Right ventricle myocardium superior (tissue), 1 donor: ENCODE measurements around the gene ANO2. TPM values are rescaled to one million over a fixed set of nuclear protein-coding genes. Genes with fewer than 3 reads are reported as not detected.
A peak's percentile ranks its signal among the peaks of the same experiment; 100 is the strongest.

ENCODE experiments used
- ATAC-seq: fragments of 200-7000 bp; cut with Tn5 transposase; one replicate; pipeline ENCODE4 v1.9.1; 2020; ENCODE audit warnings: mild to moderate bottlenecking; ENCODE audit not compliant: poor library complexity
- DNase-seq: peaks from one replicate; pipeline ENCODE4 v3.0.0-alpha.2; 2020
- intact Hi-C: fragments of 100-400 bp; cut with DNase I; formaldehyde crosslinking; loops from one replicate; pipeline ENCODE4 v1.11.2; 2022
- total RNA-seq: library from RNA; stranded (reverse); fragmentation: NEBNext Ultra II Directional; extraction: Animal tissue kit (Norgen Biotek cat#: 25700); gene quantifications from one replicate; pipeline ENCODE4 v1.2.1, GENCODE V29; 2021
- donor health status: DM: no; HTN: yes; CAD: no; lungs with severe emphysema.

ANO2 gene
- total RNA-seq, 1 donor from 2014 or later: 12.6 TPM

DNA sequence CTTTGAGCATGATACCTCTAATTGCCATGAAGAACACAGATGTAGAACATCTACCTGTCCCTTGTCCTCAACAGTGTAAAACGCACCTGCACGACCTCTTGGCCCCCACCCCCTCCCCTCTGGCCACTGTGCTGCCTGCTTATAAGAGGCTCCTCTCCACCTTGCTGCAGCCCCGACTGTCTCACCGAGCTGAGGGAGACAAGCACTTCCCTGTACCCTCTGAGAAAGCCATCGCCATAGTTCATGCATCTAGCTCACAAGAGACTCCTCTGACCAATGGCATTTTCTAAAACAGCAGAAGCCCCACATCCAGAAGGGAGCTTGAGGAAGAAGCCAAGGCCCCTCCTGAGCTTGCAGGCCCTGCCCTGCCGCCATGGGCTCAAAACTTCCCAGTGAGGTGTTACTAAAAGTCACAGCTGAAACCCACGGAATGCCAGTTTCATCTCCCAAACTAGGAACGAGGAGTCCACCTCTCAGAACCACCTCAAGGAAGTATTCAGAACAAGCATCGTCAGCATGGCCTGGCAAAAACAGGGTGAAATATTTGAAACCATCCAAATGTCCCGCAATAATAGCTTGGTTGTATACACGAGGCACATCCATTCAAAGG lies 21.5 kb upstream of the ANO2 start:
- ATAC-seq (no peak), DNase-seq (no peak)
- intact Hi-C loops: no loop called here

DNA sequence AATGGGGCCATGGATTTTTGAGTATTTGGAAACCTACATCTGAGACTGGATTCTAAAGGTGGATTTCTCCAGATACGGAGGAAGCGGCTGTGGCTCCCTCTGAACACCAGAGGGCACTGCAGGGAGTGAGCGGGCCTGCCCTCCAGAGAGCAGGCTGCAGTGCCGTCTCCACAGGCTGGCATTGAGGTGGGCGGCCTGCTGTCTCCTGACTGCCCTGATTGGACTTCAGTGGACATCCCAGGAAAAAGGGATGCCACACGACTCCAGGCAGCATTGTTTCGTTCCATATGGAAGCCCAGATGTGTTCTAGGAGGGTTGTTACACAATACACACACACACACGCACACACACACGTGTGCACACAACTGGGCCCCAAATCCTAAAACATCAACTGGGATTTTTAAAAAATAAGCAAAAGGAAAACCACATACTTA lies 20.9 kb upstream of the ANO2 start:
- ATAC-seq: peak; percentile 85
- peak; percentile 70 for DNase-seq
- intact Hi-C loops: no loop called here

DNA sequence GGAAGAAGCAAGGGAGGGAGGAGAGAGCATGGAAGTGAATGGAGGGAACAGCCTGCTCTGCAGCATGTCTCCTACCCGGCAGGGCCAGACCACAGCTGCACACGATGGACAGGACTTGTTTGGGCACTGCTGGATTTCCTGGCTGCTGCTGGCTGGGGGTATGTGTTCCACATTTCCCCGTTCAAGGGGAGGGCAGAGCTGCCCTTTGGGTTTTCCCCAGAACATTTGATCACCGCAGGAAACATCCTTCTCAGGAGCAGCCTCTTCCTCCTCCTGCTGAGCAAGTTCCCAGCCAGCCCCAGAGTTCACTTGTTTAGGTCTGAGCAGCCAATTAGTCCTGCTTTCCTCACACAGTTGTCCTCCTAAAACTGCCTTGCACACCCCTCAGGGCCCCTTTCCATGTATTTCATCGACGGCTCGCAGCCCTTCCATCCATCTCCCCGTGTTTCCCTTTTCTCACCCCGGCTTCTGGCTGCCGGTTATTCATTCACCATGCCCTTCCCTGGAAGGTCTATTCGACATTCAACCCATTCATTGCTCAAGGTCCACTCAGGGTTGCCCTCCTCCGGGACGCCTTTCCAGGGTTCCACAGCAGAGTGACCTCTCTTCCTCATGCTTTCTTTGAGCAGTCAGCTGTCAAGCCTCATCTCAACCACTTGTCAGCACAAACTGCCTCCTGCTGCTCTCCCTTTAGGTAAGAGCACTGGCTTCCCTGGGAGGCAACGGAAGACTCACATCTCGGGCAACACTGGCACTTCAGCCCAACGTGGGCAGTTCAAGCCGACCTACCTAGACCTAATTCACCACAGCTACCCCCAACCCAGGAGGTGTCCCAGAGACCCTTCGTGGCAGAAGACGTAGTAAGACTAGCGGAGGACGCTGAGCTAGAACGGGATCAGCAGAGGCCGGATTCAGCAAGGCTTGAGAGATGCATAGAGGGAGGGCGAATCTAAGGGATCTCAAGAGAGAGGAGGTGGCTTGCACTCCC lies 20.1 kb upstream of the ANO2 start:
- intact Hi-C loops: no loop called here
- no peak for ATAC-seq
- no peak for DNase-seq

DNA sequence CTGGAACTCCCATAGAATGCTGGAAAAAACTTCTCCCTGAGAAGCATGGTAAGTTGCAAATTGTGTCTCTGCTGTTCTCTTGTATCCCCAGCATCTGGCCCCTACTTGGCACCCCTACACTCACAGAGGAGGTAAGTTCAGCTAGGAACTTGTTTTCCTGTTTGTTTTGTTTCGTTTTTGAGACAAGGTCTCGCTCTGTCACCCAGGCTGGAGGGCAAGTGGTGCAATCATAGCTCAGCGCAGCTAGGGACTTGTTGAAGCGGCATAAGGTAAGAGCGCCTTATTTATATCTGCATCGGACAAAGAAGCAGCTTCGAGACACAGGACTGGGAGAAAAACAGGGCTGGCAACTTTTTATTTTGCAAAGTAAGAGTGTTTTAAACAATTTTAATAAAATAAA lies 18.5 kb upstream of the ANO2 start:
- DNase-seq: no peak
- intact Hi-C loops: no loop called here
- no peak for ATAC-seq

DNA sequence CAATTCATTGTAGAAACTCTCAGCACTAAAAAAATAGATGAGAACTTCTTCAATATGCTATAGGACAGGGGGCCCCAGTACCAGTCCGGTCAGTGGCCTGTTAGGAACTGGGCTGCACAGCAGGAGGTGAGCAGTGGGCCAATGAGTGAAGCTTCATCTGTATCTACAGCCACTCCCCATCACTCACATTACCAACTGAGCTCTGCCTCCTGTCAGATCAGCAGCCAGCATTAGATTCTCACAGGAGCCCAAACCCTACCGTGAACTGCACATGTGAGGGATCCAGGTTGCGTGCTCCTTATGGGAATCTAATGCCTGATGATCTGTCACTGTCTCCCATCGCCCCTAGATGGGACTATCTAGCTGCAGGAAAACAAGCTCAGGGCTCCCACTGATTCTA lies 15.7 kb upstream of the ANO2 start:
- ATAC-seq (no peak), DNase-seq (no peak)
- intact Hi-C loops: no loop called here

DNA sequence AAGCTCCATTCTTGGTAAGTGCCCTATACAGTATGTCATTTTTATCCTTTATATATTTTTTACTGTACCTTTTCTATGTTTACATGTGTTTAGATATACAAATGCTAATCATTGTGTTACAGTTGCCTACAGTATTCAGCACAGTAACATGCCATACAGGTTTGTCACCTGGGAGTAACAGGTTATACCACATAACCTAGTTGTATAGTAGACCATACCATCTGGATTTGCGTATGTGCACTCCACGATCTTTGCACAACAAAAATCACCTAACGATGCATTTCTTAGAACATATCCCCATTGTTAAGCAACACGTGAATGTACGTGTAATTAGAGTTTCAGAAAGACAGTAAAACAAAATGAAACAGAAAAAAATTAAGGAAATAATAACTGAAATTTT lies 11.9 kb upstream of the ANO2 start:
- ATAC-seq (no peak), DNase-seq (no peak)
- intact Hi-C loops: no loop called here

DNA sequence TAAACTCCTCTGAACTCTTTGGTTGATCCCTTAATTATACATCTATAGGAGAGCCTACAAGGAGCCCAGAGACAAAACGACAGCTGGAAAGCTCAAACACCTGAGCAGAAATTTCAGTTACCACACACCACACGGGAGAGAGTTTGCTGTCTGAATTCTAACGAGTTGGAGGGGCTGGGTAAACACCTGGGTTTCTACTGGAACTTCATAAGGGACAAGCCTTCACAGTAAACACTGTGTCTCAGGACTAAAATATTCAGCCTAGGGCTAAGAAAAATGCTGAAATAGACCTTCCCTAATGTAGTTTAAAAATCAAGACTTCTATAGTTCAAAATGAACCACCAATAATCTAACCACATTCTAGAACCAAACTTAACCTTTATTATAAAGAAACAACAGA lies 9.6 kb upstream of the ANO2 start:
- ATAC-seq (no peak), DNase-seq (no peak)
- intact Hi-C loops: no loop called here

DNA sequence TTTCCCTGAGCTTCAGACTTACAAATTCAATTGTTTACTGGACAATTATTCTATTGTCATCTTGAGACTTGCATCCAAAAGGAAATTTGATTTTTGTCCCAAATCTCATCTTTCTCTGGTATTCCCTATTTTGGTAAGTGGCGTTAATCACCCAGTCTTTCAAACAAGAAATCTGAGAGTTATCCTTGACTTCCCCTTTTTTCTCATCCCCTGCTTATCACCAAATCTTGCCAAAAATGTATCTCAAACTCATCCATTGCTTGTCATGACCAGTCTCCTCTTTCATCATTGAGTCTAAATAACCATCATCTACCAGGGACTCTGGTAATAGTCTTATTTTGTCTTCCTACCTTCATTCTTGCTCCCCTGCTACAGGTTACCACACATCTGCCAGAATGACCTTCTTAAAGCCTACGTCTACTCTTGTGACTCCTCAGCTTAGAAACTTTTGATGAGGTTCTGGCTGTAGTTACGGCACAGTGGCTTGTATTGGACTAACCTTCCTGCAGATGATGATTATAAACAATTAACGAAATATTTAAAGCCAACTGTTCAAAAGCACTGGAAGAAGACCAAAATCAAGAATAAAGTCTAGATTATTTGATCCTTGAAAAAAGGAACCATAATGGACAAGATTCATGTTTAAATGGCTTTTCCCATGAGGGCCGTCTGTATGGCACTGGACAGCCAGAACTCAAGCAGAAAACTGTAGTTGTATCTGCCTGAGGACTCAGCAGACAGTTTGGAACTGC lies 9.0 kb upstream of the ANO2 start:
- intact Hi-C loops: no loop called here
- DNase-seq: no peak
- no peak for ATAC-seq

DNA sequence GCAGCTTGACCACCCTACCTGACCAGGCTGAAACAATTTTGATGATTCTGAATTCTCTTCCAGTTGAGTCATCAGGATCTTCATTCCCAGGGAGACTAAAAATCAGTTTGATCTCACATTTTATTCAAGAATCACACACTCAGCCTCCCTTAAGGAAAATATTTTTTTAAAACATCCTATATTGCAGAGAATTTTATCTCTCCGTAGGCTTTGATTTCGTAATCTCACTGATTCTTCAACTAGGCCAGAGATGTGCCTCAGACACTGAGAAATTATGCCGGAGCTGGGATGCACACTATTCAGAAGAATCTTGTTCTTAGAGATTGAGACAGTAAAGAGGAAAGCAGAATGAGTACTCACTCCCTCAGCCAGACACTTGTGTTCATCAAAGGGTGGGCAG lies 7.0 kb upstream of the ANO2 start:
- DNase-seq: no peak
- ATAC-seq: no peak
- intact Hi-C loops: no loop called here

DNA sequence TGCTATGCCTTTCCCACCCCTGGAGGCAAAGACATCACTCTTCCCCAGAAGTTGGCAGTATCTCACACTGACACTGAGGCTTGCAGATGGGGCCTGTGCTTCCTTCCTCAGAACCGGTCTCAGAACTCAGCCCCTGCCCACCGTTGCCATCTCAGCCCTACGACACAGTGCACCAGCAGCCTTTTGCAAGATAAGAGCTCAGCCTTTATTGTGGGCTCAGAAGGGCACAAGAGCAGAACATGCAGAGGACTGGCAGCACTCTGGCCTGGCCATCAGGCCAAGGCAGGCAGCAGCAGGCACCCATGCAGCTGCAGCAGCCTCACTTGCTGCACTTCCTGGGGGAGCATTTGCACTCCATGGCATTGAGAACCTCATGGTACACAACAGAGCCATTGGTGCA lies 3.6 kb upstream of the ANO2 start:
- intact Hi-C loops: no loop called here
- DNase-seq (no peak), ATAC-seq (no peak)

DNA sequence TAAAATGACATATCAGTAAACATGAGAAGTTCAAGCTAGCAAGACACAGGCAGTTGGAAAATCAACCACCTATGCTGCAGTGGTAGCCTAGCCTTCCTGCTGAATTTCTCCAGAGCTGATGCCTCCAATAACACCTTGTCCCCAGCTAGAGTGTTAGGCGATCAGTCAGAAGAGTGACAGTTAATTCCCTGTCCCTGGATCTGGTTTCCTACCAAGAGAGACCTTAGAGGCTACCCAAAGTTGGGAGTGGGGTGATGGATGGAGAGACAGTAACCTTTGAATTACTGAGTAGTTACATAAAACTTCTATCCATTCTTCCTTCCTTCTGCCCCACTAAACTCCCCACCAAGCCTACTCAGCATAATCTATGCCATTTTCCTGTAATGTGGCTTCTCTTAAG lies 1.9 kb upstream of the ANO2 start:
- no peak for ATAC-seq
- intact Hi-C loops: no loop called here

DNA sequence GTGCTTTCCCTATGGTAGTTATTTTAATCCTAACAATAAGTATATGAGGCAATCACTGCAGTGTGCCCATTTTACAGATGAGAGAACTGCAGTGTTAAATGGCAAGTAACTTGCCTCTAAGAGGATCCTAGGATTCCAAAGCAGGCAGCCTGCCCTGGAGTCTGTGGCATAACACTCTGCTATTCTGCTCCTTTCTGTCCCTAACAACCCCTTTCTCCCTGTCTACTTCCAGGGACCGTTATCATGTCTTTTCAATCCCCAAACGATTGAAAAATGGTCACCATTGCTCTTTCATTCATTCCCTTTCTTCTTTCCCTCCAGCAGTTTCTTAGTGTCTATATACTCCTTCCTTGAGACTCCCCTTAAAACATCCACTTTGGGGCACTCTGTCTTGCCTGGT lies 1.3 kb upstream of the ANO2 start:
- intact Hi-C loops: no loop called here
- DNase-seq: no peak
- no peak for ATAC-seq

More for the DNA sequence above, 1.9 kb upstream of the ANO2 start:
- DNase-seq: no peak

DNA sequence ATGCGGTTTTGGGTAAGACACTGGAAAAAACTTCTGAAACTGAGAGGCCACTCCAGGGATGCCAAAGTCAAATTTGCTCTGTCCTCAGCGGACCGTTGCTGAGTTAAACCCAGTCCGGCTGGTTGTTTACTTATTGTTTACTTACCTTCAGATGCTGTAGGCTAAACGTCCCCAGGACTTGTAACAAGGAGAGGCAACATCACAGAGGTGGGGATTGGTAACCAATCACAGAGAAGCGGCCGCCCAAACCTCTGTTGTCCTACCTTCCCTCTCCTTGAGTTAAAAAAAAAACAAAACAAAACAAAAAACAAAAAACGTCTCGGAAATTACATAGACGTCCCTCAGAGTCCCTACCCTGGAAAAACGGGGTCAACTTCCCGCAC lies 380 bp downstream of the ANO2 start:
- DNase-seq (no peak), ATAC-seq (no peak)
- intact Hi-C loops: no loop called here

DNA sequence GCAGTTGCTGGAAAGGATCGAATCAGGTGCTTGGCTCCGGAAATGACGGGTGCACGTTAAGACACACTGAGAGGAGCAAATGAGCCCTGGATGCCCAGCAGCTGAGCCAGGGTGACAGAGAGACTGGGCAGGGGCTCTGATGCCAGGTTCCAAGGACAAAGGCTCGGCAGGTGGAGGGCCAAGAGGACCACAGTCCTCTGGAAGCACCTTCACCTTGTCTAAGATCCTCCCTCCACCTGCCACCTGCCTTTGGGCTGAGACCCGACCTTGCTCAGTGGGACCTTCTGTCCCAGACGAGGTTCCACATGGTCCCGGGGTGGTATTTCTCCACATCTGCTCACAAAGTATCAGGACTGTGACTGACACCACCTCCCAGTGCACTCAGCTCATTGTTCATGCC lies 1.0 kb downstream of the ANO2 start:
- intact Hi-C loops: no loop called here
- no peak for DNase-seq
- no peak for ATAC-seq

DNA sequence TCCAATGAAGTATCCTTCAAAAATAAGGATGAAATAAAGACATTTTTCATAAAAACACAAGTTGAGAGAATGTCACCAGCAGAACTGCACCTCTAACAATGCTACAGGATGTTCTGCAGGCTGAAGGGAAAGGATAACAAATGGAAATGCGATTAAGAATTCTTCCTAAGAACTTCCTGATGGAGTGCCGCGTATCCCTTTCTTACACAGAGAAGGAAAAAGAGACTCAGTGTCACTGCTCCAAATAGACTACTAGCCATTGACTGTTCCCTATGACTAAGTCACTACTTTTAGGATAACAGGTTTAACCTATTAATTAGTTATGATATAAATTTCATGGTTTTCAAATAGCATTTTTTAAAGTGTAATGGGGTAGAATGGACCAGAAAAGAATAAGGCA lies 3.2 kb downstream of the ANO2 start:
- intact Hi-C loops: no loop called here
- ATAC-seq: no peak
- DNase-seq: no peak

DNA sequence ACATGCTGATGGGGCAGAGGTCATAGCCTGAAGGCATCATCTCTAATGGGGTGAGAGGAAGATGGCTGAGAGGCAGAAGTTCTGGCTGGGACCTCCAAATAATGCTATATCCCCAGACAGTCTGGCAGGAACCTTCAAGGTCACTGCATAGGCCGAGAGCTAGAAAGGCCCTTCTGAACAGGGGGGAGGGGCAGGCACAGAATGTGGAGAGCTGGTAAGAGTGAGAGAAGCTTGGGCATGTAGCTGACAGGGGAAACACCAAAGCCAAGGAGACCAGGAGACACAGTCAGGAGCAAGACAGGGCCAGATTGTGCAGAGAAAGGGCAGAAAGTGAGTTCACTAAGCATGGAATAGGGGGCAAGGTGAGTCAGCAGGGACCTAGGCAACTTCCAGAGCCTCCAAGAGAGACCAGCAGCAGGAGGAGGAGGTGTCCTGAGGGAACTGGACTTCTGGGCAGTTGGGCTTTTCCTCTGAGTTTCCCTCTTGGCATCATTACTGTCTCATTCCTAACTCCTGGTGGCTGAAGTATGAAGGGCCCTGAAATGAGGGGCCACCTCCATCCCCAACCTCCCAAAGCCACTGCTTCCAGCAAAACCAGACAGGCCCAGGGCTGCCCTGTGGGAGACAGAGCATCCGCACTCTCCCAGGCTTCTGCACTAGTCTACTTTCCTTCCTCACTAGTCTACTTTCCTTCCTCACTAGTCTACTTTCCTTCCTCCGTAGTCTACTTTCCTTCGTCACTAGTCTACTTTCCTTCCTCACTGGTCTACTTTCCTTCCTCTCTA lies 17.1 kb downstream of the ANO2 start:
- intact Hi-C loops: no loop called here
- DNase-seq: no peak
- ATAC-seq: no peak

DNA sequence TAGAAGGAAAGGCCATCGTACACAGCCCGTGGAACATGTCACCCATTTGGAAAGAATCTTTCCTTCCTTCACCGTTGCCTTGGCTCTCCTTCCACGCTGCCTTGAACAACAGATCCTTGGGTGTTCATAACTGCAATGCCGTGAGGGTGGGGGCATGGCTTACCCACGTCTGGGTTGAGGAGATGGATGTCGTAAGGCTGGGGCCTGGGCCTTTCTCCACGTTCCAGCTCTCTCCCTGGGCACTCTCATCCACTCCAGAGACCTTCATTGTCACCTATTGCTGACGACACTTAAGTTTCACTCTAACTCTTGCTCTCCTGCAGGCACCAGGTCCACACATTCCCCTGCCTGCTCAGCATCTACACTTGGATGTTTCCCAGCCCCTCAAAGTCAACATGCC lies 19.4 kb downstream of the ANO2 start:
- no peak for ATAC-seq
- no peak for DNase-seq
- intact Hi-C loops: no loop called here

DNA sequence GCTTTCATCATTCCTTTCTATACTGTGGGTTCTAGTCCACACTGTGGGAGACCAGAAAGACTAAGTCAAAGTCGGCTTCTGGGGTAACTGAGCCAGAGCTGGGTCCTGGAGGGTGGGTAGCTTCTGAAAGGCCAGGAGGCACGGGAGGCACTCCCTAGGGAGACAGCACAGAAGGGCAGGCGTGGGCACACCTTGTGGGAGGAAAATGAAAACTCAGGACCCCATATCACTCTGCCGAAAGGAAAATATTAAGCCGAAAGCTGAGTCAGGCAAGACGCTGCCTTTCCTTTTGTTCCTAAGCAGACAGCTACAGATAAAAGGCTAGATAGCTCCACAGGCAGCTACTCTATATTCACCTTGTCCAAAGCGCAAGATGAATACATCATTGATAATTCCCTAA lies 20.7 kb downstream of the ANO2 start:
- intact Hi-C loops: no loop called here

DNA sequence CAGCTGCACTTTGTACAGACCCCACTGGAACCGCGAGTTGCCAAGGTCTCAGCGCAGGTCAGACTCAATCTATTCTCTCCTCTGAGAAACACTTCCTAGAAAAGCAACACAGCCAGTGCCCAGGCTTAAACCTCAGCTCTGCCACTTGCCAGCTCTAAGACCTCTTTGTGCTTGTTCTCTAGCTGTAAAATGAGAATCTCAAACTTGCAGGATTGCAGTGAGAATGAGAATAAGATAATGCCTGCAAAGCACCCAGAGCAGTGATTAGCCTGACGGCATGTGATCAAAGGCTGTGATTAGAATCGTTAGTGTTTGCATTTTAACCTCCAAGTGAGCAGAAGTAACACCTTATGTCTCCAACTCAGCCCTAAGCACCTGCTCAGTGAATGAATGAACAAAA lies 21.3 kb downstream of the ANO2 start:
- ATAC-seq: no peak
- DNase-seq: no peak
- intact Hi-C loops: no loop called here

More for the DNA sequence above, 20.7 kb downstream of the ANO2 start:
- no peak for DNase-seq
- no peak for ATAC-seq
